GM23338 (cell line): ENCODE measurements around the gene BIRC7. TPM values are rescaled to one million over a fixed set of nuclear protein-coding genes. Genes with fewer than 3 reads are reported as not detected.
A peak's percentile ranks its signal among the peaks of the same experiment; 100 is the strongest.

Experiments
- ATAC-seq: fragments of 200-7000 bp; cut with Tn5 transposase; 3 replicates; pipeline ENCODE4 v1.9.1; 2020
- DNase-seq: peaks from one replicate; pipeline ENCODE4 v3.0.0-alpha.2; 2015; ENCODE audit warnings: low spot score
- H2AFZ ChIP-seq: fragments of 200-600 bp; sonication (generic); 2 replicates; pipeline ENCODE4 v1.8.0; 2016; ENCODE audit warnings: antibody characterized with exemption, mild to moderate bottlenecking, moderate library complexity
- H3F3A ChIP-seq: fragments of 200-600 bp; sonication (generic); replicated peaks from 2 replicates; pipeline ENCODE4 v1.8.0; 2017; ENCODE audit warnings: antibody characterized with exemption, mixed run types, low read depth
- H3K27ac ChIP-seq: fragments of 200-600 bp; sonication (generic); 2 replicates; pipeline ENCODE4 v1.6.1; 2016; ENCODE audit warnings: low read depth
- H3K27me3 ChIP-seq: fragments of 200-600 bp; sonication (generic); 2 replicates; pipeline ENCODE4 v1.8.0; 2016; ENCODE audit warnings: mild to moderate bottlenecking, mixed run types, moderate library complexity; ENCODE audit not compliant: insufficient read depth
- H3K36me3 ChIP-seq: fragments of 200-600 bp; sonication (generic); 2 replicates; pipeline ENCODE4 v1.8.0; 2016; ENCODE audit warnings: mild to moderate bottlenecking; ENCODE audit not compliant: insufficient read depth
- H3K4me1 ChIP-seq: fragments of 200-600 bp; sonication (generic); 2 replicates; pipeline ENCODE4 v1.8.0; 2016; ENCODE audit warnings: mild to moderate bottlenecking, moderate library complexity; ENCODE audit not compliant: insufficient read depth
- H3K4me2 ChIP-seq: fragments of 200-600 bp; sonication (generic); 2 replicates; pipeline ENCODE4 v1.7.1; 2017; ENCODE audit warnings: mixed run types
- H3K4me3 ChIP-seq: fragments of 200-600 bp; sonication (generic); 2 replicates; pipeline ENCODE4 v1.6.1; 2016; ENCODE audit warnings: mixed run types
- H3K79me2 ChIP-seq: fragments of 200-600 bp; sonication (generic); replicated peaks from 2 replicates; pipeline ENCODE4 v1.8.0; 2017; ENCODE audit warnings: mild to moderate bottlenecking; ENCODE audit not compliant: insufficient read depth
- H3K9me2 ChIP-seq: fragments of 200-600 bp; sonication (generic); 2 replicates; pipeline ENCODE4 v1.8.0; 2017; ENCODE audit not compliant: insufficient read depth
- H4K20me1 ChIP-seq: fragments of 200-600 bp; sonication (generic); replicated peaks from 2 replicates; pipeline ENCODE4 v1.8.0; 2017; ENCODE audit warnings: mild to moderate bottlenecking; ENCODE audit not compliant: insufficient read depth
- H3K27ac Mint-ChIP-seq: 2 replicates; pipeline ENCODE4 v1.8.0; 2020; ENCODE audit warnings: inconsistent platforms, mild to moderate bottlenecking, moderate library complexity, mixed read lengths
- H3K27me3 Mint-ChIP-seq: 3 replicates; pipeline ENCODE4 v1.8.0; 2022; ENCODE audit warnings: low read depth, mild to moderate bottlenecking, moderate library complexity, mixed read lengths, inconsistent platforms; ENCODE audit not compliant: insufficient read depth, poor library complexity
- H3K36me3 Mint-ChIP-seq: 3 replicates; pipeline ENCODE4 v1.8.0; 2021; ENCODE audit warnings: low read depth, mild to moderate bottlenecking, inconsistent platforms, moderate library complexity, mixed read lengths
- H3K4me1 Mint-ChIP-seq: 3 replicates; pipeline ENCODE4 v1.8.0; 2020; ENCODE audit warnings: mild to moderate bottlenecking, inconsistent platforms, mixed read lengths
- H3K4me3 Mint-ChIP-seq: 3 replicates; pipeline ENCODE4 v1.8.0; 2021; ENCODE audit warnings: moderate library complexity, mild to moderate bottlenecking, inconsistent platforms, mixed read lengths
- H3K9me3 Mint-ChIP-seq: 3 replicates; pipeline ENCODE4 v1.8.0; 2020; ENCODE audit warnings: moderate library complexity, mild to moderate bottlenecking, inconsistent platforms, mixed read lengths
- CREB1 ChIP-seq: fragments of 250-450 bp; sonication (Bioruptor Pico); IDR thresholded peaks from 2 replicates; pipeline ENCODE4 v1.5.0; 2020; ENCODE audit warnings: low read depth, mild to moderate bottlenecking, moderate library complexity
- JUNB ChIP-seq: IDR thresholded peaks from one replicate; pipeline ENCODE4 v1.6.1; 2016; ENCODE audit warnings: antibody characterized with exemption; ENCODE audit not compliant: unreplicated experiment
- NANOG ChIP-seq: IDR thresholded peaks from 2 replicates; pipeline ENCODE4 v1.6.1; 2016; ENCODE audit warnings: antibody characterized with exemption, borderline replicate concordance
- STAT1 ChIP-seq: IDR thresholded peaks from one replicate; pipeline ENCODE4 v1.6.1; 2016; ENCODE audit warnings: antibody characterized with exemption; ENCODE audit not compliant: unreplicated experiment
- ZNF114 ChIP-seq: fragments of 250-450 bp; sonication (Bioruptor Pico); IDR thresholded peaks from 2 replicates; pipeline ENCODE4 v1.5.0; 2020; ENCODE audit warnings: mild to moderate bottlenecking, moderate library complexity
- ZNF331 ChIP-seq: fragments of 250-450 bp; sonication (Bioruptor Pico); IDR thresholded peaks from 2 replicates; pipeline ENCODE4 v1.5.0; 2020; ENCODE audit warnings: low read depth, mild to moderate bottlenecking, moderate library complexity
- polyA plus RNA-seq: library from polyadenylated mRNA; unstranded; fragments of >200 nt; fragmentation: Nextera tagmentation; extraction: Ambion mirVana; gene quantifications from 2 replicates; pipeline ENCODE4 v1.2.1, GENCODE V29; 2016
- total RNA-seq: library from RNA; depleted of rRNA; stranded (reverse); fragments of >200 nt; shearing (Covaris generic); gene quantifications from 2 replicates; pipeline ENCODE4 v1.2.3, GENCODE V29; 2014
- TF ChIP-seq, protein P1 (sequence below), 2 experiments: fragments of 200-600 bp in 1 of 2; sonication (generic) in 1 of 2; conservative IDR thresholded peaks; 2 replicates each; pipeline versions ENCODE4 v1.5.1 to v1.6.1; 2016 to 2017; ENCODE audit warnings: antibody characterized with exemption in 2 of 2, low read depth in 2 of 2, mild to moderate bottlenecking in 2 of 2, moderate library complexity in 1 of 2
- TF ChIP-seq, protein P2 (sequence below): IDR thresholded peaks from 2 replicates; pipeline ENCODE4 v1.6.1; 2016; ENCODE audit warnings: antibody characterized with exemption

BIRC7 gene
- total and polyA plus RNA-seq, 2 experiments from 2014 or later: 0.16 to 0.24 TPM

DNA sequence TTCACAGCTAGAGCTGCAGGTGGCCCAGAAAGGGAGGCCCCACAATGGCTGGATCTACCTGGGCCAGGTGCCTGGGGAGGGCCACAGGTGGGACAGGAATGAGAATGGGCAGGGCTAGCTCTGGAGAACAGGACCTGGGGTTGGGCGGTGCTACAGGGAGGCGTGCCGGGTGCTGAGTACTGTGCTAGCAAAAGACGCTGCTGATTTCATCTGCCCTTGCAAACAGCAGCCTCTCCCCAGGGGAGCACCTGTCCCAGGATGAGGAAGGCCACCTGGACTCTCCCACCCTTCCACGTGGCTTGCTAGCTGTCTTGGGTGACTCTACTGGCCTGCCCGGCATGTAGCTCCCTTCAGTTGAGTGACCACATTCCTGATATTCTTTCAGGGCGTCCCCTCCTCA is 13.2 kb upstream of the BIRC7 start (continued):
- TF ChIP-seq, protein P1, sequence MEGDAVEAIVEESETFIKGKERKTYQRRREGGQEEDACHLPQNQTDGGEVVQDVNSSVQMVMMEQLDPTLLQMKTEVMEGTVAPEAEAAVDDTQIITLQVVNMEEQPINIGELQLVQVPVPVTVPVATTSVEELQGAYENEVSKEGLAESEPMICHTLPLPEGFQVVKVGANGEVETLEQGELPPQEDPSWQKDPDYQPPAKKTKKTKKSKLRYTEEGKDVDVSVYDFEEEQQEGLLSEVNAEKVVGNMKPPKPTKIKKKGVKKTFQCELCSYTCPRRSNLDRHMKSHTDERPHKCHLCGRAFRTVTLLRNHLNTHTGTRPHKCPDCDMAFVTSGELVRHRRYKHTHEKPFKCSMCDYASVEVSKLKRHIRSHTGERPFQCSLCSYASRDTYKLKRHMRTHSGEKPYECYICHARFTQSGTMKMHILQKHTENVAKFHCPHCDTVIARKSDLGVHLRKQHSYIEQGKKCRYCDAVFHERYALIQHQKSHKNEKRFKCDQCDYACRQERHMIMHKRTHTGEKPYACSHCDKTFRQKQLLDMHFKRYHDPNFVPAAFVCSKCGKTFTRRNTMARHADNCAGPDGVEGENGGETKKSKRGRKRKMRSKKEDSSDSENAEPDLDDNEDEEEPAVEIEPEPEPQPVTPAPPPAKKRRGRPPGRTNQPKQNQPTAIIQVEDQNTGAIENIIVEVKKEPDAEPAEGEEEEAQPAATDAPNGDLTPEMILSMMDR (conservative IDR thresholded peaks at IDR 0.05; ENCODE audit: low read depth in 2 of 2): no peak
- no peak for TF ChIP-seq NANOG
- TF ChIP-seq ZNF331 (CRISPR knock-in tag): no peak
- no peak for TF ChIP-seq JUNB
- TF ChIP-seq CREB1: no peak
- no peak for TF ChIP-seq STAT1
- no peak for TF ChIP-seq ZNF114
- TF ChIP-seq, protein P2, sequence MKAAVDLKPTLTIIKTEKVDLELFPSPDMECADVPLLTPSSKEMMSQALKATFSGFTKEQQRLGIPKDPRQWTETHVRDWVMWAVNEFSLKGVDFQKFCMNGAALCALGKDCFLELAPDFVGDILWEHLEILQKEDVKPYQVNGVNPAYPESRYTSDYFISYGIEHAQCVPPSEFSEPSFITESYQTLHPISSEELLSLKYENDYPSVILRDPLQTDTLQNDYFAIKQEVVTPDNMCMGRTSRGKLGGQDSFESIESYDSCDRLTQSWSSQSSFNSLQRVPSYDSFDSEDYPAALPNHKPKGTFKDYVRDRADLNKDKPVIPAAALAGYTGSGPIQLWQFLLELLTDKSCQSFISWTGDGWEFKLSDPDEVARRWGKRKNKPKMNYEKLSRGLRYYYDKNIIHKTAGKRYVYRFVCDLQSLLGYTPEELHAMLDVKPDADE: no peak

DNA sequence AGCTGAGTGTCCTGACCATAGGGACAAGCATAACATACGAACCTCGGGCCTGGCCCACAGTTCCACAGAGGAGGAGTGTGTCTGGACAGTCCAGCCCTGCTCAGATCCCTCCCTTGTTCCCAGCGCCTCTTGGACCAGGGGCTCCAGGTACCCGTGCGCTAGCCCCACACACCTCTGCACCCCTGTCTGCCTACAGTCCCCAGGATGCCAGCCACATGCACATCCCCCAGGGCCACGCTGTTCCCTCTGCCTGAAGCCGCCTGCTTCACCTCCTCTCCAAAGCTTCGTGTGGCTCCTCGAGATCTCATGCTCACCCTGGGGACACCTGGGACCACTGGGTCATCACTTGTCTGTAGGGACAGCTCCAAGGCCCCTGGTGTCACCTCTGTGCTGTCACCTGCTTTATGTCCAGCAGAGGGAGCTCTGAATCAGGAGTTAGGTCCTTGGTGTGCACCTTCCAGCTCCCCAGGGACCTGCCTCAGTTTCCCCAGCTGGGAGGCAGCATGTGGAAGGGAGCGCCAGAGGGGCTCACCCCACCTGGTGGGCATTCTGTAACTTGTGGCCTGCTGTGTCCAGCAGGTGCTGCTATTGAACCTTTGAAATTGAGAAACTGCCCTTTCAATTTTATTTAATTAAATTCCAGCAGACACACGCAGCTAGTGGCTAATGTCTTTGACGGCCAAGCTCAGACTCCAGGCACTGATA is 12.4 kb upstream of the BIRC7 start:
- Mint-ChIP-seq H3K27me3 (peaks cover 17% of the 10 kb centered on the region), H3K36me3 (no peaks in the 10 kb centered on the region), H3K4me1 (peaks cover 24% of the 10 kb centered on the region), H3K9me3 (no peaks in the 10 kb centered on the region), H3K27ac (no peak overlapping the region), H3K4me3 (no peak overlapping the region)
- no peak overlapping the region for H3K27ac ChIP-seq
- no peaks in the 10 kb centered on the region for H4K20me1 ChIP-seq
- H3K9me2 ChIP-seq: no peaks in the 10 kb centered on the region
- H3K4me2 ChIP-seq: no peak overlapping the region
- no peaks in the 10 kb centered on the region; the same call in 1 of the 2 replicates for H3F3A ChIP-seq
- no peak overlapping the region for H2AFZ ChIP-seq
- H3K4me1 ChIP-seq: 0 out of 2 replicates have a peak, but pooled peaks cover 3% of the 10 kb centered on the region
- TF ChIP-seq, protein P2: no peak
- TF ChIP-seq, protein P1 (conservative IDR thresholded peaks at IDR 0.05; ENCODE audit: low read depth in 2 of 2): peak; percentile 89 to 91
- no peak for TF ChIP-seq CREB1
- no peaks in the 10 kb centered on the region for H3K79me2 ChIP-seq
- ATAC-seq (peak; percentile 66), DNase-seq (peak; percentile 80)
- no peaks in the 10 kb centered on the region for H3K36me3 ChIP-seq
- H3K27me3 ChIP-seq: no peaks in the 10 kb centered on the region
- H3K4me3 ChIP-seq: no peak overlapping the region
